NCI-H1417 treated with DMSO at 0.1 percent for 48 hours (cell line): ENCODE results near the gene ITK.
"Not testable (repeated sequence)": the region's sequence is repeated elsewhere in the genome, so short reads cannot be mapped to it uniquely, and the experiment has no call there.

Source experiments
- DNase-seq: peaks from one replicate; lab custom pipeline; 2025; lab: John Stamatoyannopoulos, UW

ITK gene

GRCh38 chr5:157168286-157168685 lies 12.4 kb upstream of the ITK start:
- no peak for DNase-seq

GRCh38 chr5:157172403-157172802 lies 8.2 kb upstream of the ITK start:
- no peak for DNase-seq

GRCh38 chr5:157175071-157175612 lies 5.5 kb upstream of the ITK start:
- DNase-seq: no peak

GRCh38 chr5:157177953-157178352 lies 2.7 kb upstream of the ITK start:
- no peak for DNase-seq

- DNase-seq: no peak
Measured at GRCh38 chr5:157178966-157179365, 1.7 kb upstream of the ITK start.

GRCh38 chr5:157182143-157182757 lies 1.6 kb downstream of the ITK start:
- no peak for DNase-seq

GRCh38 chr5:157184117-157184670 lies 3.6 kb downstream of the ITK start:
- DNase-seq: no peak

GRCh38 chr5:157185122-157185521 lies 4.5 kb downstream of the ITK start:
- not testable (repeated sequence) for DNase-seq

- no peak for DNase-seq
Measured at GRCh38 chr5:157186309-157187045, 5.8 kb downstream of the ITK start.

GRCh38 chr5:157187046-157187754 lies 6.6 kb downstream of the ITK start:
- no peak for DNase-seq

- DNase-seq: no peak
Measured at GRCh38 chr5:157188270-157188669, 7.6 kb downstream of the ITK start.

- DNase-seq: no peak
Measured at GRCh38 chr5:157189223-157189622, 8.6 kb downstream of the ITK start.

- no peak for DNase-seq
Measured at GRCh38 chr5:157193699-157194424, 13.2 kb downstream of the ITK start.

- no peak for DNase-seq
Measured at GRCh38 chr5:157196045-157196444, 15.4 kb downstream of the ITK start.

- no peak for DNase-seq
Measured at GRCh38 chr5:157197086-157197485, 16.4 kb downstream of the ITK start.

- DNase-seq: no peak
Measured at GRCh38 chr5:157198277-157198986, 17.8 kb downstream of the ITK start.

- no peak for DNase-seq
Measured at GRCh38 chr5:157201857-157202256, 21.2 kb downstream of the ITK start.

GRCh38 chr5:157203417-157203816 lies 22.8 kb downstream of the ITK start:
- DNase-seq: no peak

GRCh38 chr5:157204765-157205164 lies 24.1 kb downstream of the ITK start:
- no peak for DNase-seq

GRCh38 chr5:157205708-157206107 lies 25.1 kb downstream of the ITK start:
- no peak for DNase-seq

GRCh38 chr5:157210652-157211051 lies 30.0 kb downstream of the ITK start:
- DNase-seq: not testable (repeated sequence)
